BE2C (cell line): ENCODE data around the gene JUND.

Source experiments
- DNase-seq: peaks from one replicate; pipeline ENCODE4 v3.0.0-alpha.2; 2020
- H3K27me3 ChIP-seq: fragments of 250-450 bp; sonication (Bioruptor Pico); 2 replicates; pipeline ENCODE4 v1.5.1; 2020; ENCODE audit warnings: mild to moderate bottlenecking
- H3K36me3 ChIP-seq: fragments of 250-450 bp; sonication (Bioruptor Pico); 2 replicates; pipeline ENCODE4 v1.5.1; 2020; ENCODE audit warnings: mild to moderate bottlenecking
- H3K4me1 ChIP-seq: fragments of 250-450 bp; sonication (Bioruptor Pico); 2 replicates; pipeline ENCODE4 v1.5.1; 2020
- H3K4me3 ChIP-seq: 2 replicates; pipeline ENCODE4 v1.5.1; 2011; ENCODE audit warnings: low read depth, low read length
- H3K9me3 ChIP-seq: fragments of 250-450 bp; sonication (Bioruptor Pico); 2 replicates; pipeline ENCODE4 v1.5.1; 2020
- TF ChIP-seq, protein P1 (sequence below): IDR thresholded peaks from 2 replicates; pipeline ENCODE4 v1.5.1; 2012; ENCODE audit warnings: mild to moderate bottlenecking, low read depth, low read length

The JUND gene

DNA sequence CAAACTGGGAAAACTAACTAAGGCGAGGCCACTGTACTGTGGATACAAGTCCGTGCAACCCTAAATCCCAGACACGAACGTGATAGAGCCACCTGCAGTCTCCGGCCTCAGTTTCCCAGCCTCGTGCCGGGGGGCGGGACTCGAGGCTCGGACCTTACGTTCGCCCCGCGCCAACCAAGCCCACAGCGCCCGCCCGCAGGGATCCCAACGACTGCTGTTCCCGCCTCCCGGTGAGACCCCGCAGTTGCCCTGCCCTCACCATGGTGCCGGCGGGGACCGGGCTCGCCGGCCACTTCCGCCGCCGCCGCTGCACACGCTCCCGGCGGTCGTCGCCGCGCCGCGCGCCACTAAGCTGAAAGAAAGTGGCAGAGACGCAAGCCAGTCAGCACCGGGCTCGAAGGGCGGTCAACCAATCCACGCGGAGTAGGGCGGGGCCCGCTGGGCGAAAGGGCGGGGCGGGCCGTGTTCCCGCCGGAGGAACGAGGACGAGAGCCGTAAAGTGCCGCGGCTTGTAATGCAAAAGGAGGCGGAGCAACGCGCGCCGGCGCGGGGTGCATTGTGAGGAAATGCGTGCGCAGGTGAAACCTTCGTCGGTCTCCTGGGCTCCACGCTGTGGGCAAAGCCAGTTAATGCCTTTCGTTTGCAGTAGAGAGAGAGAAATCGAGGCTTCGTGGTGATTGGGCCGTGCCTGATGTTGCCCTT is 41.5 kb upstream of the JUND start, which contains the start of gene LSM4:
TSS of gene LSM4 (minus strand) at position 318 of the 702 bp plus-strand sequence. CDS start at position 262, 56 bp downstream.
- peaks cover 24% of the 10 kb centered on the region for H3K4me1 ChIP-seq
- H3K4me3 ChIP-seq: peak within 1 kb of the TSS; percentile 75
- H3K27me3 ChIP-seq: no peaks in the 10 kb centered on the region
- TF ChIP-seq, protein P1, sequence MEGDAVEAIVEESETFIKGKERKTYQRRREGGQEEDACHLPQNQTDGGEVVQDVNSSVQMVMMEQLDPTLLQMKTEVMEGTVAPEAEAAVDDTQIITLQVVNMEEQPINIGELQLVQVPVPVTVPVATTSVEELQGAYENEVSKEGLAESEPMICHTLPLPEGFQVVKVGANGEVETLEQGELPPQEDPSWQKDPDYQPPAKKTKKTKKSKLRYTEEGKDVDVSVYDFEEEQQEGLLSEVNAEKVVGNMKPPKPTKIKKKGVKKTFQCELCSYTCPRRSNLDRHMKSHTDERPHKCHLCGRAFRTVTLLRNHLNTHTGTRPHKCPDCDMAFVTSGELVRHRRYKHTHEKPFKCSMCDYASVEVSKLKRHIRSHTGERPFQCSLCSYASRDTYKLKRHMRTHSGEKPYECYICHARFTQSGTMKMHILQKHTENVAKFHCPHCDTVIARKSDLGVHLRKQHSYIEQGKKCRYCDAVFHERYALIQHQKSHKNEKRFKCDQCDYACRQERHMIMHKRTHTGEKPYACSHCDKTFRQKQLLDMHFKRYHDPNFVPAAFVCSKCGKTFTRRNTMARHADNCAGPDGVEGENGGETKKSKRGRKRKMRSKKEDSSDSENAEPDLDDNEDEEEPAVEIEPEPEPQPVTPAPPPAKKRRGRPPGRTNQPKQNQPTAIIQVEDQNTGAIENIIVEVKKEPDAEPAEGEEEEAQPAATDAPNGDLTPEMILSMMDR: peak; percentile 42; the same call in 1 of the 2 replicates
- no peaks in the 10 kb centered on the region; the same call in 1 of the 2 replicates for H3K9me3 ChIP-seq
- peak; percentile 99 for DNase-seq
- peaks cover 4% of the 10 kb centered on the region; the same call in 1 of the 2 replicates for H3K36me3 ChIP-seq

DNA sequence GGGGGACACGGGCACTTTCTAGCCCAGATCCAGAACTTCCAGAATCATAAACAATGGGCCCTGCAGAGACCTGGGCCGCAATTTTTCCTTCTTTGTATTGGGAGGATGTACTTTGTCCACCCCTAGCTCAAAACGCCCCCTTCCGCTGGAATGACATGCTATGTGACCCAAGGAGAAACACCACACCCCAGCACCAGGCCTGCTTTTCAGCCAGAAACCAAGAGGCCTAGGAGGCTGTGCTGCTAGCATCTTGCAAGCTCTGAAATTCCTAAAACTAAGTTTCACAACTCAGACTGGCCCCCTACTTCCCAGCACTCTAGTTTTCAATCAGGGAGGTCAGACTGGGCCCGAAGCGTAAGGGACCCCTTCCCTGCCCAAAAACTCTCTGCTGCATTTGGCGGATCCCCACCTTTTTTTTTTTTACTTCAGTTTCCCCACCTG is 40.9 kb upstream of the JUND start:
- peaks cover 28% of the 10 kb centered on the region for H3K4me1 ChIP-seq
- H3K9me3 ChIP-seq: no peaks in the 10 kb centered on the region; the same call in 1 of the 2 replicates
- H3K36me3 ChIP-seq: peaks cover 4% of the 10 kb centered on the region; the same call in 1 of the 2 replicates
- DNase-seq: peak; percentile 74
- H3K27me3 ChIP-seq: no peaks in the 10 kb centered on the region
- peak overlapping the region; percentile 75 for H3K4me3 ChIP-seq
- TF ChIP-seq, protein P1: peak; percentile 52

DNA sequence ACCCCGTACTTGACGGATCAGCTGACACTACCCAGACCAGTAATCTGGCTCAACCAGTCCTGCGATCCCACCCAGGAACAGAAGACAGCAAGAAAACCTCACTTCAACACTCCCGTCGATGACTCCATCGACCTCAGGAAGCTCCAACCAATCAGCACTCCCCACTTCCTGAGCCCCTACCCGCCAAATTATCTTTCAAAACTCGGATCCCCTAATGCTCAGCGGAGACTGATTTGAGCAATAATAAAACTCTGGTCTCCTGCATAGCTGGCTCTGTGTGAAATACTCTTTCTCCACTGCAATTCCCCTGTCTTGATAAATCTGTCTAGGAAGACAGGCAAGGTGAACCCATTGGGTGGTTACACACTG is 40.3 kb upstream of the JUND start:
- no peak for DNase-seq
- H3K36me3 ChIP-seq: peaks cover 4% of the 10 kb centered on the region; the same call in 1 of the 2 replicates
- TF ChIP-seq, protein P1: no peak
- no peaks in the 10 kb centered on the region; the same call in 1 of the 2 replicates for H3K9me3 ChIP-seq
- H3K4me3 ChIP-seq: peak overlapping the region; percentile 75
- H3K4me1 ChIP-seq: peaks cover 28% of the 10 kb centered on the region
- H3K27me3 ChIP-seq: no peaks in the 10 kb centered on the region

DNA sequence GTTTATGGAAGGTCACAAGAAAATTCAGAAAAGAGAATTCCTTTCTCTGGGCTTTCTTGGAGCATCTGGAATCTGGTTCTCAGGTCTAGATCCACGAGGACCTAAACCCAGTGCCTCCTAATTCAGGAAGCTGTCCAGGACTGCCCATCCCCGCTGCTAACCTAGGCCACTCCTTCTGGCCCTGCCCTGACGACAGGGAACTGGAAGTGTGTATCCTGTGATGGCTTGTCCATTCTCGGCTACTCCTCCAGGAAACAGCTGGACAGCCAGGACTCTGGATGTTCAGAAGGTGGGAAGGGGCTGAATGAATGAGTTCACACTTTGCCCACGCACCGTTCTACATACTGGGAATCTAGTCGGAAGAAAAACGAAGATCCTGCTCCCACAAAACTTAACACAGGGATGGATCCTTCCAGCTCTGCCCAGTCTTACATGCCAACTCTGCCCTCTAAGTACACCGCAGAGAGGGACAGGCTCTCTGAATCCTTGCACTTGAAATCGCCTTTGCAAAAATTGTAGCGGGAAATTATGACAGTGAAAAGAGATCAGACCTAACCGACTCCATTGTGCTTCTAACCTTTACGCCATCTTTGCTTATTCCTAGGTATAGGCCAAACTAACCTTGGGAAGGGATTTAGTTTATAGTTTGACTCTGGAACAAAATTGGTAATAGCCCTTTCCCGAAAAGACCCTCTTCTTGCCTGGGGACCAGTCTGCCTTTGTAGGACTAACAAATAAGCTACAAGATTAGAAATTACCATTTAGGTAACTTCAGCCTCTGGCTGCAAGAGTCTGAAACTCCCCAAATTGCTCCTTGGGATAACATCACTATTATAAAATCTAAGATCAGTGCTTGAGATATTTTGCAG is 39.7 kb upstream of the JUND start:
- H3K36me3 ChIP-seq: peaks cover 4% of the 10 kb centered on the region; the same call in 1 of the 2 replicates
- peak overlapping the region; percentile 75 for H3K4me3 ChIP-seq
- TF ChIP-seq, protein P1: no peak
- no peak for DNase-seq
- H3K9me3 ChIP-seq: no peaks in the 10 kb centered on the region; the same call in 1 of the 2 replicates
- H3K4me1 ChIP-seq: peaks cover 28% of the 10 kb centered on the region
- H3K27me3 ChIP-seq: no peaks in the 10 kb centered on the region

DNA sequence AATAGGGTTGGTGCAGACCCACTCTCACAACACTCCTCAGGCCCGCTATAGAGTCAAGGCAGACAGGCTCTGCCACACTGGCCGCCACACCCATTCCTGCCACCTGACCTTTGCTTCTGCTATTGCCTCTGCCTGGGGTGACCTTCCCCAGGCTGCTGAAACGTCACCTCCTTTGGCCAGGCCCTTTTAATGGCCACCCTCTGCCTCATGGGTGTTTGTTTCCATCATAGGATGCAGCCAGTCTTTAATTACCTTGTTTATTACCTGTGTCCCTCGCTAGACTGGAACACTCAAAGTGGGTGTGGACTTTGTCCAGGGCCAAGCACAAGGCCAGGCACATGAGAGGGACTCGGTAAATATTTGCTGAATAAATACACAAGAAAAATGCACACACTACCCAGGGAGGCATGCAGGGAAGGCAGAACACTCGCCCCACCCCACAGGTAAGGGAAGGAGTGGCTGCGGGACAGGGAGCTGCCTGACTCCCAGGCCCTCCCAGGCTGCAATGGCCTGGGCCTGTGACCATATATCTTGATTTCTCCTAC is 38.2 kb upstream of the JUND start:
- H3K36me3 ChIP-seq: peaks cover 12% of the 10 kb centered on the region
- no peak overlapping the region for H3K4me3 ChIP-seq
- no peaks in the 10 kb centered on the region; the same call in 1 of the 2 replicates for H3K9me3 ChIP-seq
- no peak for DNase-seq
- TF ChIP-seq, protein P1: no peak
- no peaks in the 10 kb centered on the region for H3K27me3 ChIP-seq
- H3K4me1 ChIP-seq: peaks cover 28% of the 10 kb centered on the region
